Stimulated activated CD8-positive, alpha-beta memory T cell treated with anti-CD3 and anti-CD28 coated beads, Interleukin-12 subunit alpha, Interleukin-12 subunit beta, amount 100 ng/mL, for 1 hour (primary cell): ENCODE measurements around the gene TNRC6B.
"Not testable (repeated sequence)": the region's sequence is repeated elsewhere in the genome, so short reads cannot be mapped to it uniquely, and the experiment has no call there.

Source experiments
- DNase-seq: peaks from one replicate; pipeline ENCODE4 v3.0.0-alpha.2; 2020; ENCODE audit warnings: low read depth

The TNRC6B gene

GRCh38 chr22:40183603-40184002 is 5.9 kb downstream of the TNRC6B start:
- DNase-seq = not testable (repeated sequence)

- DNase-seq = no peak
Measured at GRCh38 chr22:40187389-40187788, 9.7 kb downstream of the TNRC6B start.

- no peak for DNase-seq
Measured at GRCh38 chr22:40189997-40190396, 12.3 kb downstream of the TNRC6B start.

GRCh38 chr22:40190501-40190900 is 12.8 kb downstream of the TNRC6B start:
- no peak for DNase-seq

DNA sequence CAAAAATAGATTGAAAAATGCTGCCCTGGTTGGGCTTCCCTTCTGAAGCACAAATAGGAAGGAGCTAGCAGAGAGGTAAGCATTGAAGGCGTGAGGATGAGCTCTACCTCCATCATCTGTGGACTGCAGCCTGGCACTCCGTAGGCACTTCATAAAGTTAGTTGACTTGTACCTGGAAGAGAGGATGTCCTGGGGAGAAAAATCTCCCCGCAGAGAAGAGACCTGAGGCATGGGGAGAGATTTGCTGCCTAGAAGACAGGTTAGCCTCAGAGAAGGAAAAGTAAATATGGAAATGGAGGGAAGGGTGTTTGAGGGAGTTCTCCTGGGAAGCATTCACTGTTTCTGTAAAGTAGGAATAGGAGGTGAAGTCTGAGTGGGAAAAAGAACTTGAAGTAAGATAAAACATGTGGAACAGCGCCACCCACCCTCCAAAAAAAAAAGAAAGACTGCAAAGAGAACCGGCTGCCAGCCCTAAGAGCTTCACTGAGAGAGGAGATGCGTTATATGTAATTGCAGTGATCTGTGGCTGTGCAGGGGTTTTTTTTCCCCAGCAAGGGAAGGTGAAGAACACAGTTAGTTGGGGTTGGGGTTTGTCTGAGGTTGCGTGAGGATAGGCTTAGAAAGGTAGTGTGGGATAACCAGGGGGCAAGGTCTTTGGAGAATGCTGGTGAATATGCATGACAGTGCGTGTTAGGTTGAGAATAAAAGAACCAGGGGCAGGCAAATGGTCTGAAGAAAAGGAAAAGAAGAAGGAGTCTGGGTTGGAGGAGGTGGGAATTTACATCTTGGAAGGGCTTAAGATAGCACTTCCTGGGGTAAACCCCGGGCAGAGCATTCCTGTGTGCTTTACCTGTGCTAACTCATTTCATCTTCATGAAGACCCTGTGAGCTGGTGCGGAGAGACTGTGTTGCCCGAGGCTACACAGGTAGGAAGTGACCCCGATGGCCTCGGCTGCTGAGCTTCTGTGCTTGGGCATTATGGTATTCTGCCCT is 16.0 kb downstream of the TNRC6B start:
- no peak for DNase-seq

GRCh38 chr22:40194656-40195055 is 16.9 kb downstream of the TNRC6B start:
- no peak for DNase-seq

DNA sequence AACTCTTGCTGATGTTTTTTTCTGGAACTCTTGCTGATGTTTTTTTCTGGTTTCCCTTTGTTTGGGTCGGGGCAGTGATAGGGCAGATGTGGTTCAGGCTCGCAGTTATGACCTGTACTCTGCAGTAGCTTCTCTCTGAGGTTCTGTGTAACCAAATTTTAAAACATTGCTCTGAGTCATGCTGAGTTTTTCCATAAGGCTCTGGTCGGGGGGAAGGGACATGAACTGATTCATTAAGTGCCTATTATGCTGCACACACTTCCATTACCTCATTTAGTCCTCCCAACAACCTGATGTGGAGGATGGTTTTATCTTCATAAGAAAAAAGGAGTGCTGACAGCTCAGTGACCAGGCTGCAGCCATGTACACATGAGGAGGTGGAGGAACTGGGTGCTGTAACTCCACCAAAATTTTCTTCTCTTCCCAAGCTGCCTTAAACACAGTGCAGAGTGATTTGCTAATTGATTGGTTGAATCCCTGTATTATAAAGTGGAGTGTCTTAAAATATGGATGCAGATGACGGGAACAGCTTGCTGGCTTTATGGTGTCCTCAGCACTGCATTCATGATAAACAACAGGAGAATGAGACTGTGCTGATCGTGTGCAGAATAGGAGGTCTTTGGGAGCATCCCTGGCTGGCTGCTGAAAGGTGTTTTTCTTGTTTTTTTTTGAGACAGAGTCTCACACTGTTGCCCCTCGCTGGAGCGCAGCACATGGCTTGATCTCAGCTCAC is 19.1 kb downstream of the TNRC6B start:
- DNase-seq = no peak

DNA sequence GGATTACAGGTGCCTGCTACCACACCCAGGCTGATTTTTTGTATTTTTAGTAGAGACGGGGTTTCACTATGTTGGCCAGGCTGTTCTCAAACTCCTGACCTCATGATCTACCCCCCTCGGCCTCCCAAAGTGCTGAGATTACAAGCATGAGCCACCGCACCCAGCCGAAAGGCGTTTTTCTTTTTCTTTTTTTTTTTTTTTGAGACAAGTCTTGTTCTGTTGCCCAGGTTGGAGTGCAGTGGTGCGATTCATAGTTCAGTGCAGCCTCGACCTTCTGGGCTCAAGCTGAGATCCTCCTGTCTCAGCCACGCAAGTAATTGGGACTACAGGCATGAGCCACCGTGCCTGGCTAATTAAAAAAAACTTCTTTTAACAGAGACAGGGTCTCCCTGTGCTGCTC is 19.7 kb downstream of the TNRC6B start:
- DNase-seq = not testable (repeated sequence)

DNA sequence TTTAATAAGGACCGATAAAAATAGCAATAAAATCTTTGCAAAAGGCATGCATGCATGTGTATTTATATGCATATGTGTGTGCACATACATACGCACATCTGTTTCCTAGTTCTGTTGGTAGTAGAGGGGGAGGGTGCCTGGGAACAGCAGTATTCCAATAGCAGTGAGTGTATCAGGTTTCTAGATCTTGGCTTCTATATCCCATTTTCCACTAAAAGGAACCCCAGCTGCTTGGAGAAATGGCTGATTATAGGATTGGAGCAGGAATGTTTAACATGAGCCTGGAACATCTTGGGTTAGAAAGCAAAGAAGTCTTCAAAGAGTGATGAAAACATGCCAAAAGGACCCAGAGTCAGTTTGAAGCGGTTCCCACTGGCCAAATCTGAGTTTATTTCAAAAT is 21.0 kb downstream of the TNRC6B start:
- DNase-seq = no peak

- DNase-seq = no peak
Measured at GRCh38 chr22:40199223-40199622, 21.5 kb downstream of the TNRC6B start.

DNA sequence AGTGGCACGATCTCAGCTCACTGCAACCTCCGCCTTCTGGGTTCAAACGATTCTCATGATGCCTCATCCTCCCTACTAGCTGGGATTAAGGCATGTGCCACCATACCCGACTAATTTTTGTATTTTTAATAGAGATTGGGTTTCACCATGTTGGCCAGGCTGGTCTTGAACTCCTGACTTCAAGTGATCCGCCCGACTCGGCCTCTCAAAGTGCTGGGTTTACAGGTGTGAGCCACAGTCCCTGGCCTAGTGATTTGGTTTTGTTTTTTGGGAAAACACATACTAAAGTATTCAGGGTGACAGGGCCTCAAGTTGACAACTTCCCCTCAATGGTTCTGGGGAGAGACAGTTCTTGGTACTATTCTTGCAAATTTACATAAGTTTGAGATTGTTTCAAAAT is 22.1 kb downstream of the TNRC6B start:
- DNase-seq = no peak

- DNase-seq = no peak
Measured at GRCh38 chr22:40200795-40201530, 23.2 kb downstream of the TNRC6B start.

GRCh38 chr22:40202225-40202944 is 24.7 kb downstream of the TNRC6B start:
- no peak for DNase-seq

GRCh38 chr22:40203572-40203971 is 25.8 kb downstream of the TNRC6B start:
- no peak for DNase-seq

DNA sequence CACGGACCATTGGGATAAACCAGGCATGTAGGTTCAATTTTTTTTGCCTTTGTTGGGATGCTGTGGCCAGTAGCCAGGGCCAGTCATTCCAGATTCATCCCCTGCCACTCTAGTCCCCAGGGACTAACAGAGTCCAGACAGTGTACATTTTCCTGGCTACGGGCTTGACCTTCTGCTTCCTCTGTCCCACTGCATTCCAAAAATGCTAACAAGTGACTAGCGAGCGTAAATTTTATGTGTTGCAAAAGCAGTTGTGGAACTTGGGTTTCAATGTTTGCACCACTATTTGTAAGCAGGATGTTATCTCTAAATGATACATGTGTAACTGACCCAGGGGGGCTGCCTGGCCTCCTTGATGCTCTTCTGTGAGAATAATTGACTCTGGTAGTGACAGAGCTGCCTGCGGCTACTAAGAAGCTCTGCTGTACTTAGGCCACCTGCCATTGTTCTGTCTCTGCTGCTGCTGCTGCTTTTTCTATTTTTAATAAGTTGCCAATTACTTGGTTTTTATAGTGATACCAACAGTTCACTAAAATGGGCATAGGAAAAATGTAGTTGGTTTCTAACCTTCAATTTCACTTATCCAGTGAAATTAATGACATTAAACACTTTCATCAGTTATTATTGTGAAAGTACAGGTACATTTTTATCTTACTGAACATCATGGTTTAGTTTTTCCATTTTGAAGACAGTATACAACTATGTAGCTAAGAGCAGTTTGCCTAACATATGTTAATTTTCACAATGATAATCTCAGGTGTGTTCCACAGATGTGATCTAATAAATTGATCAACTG is 26.8 kb downstream of the TNRC6B start:
- DNase-seq = no peak

DNA sequence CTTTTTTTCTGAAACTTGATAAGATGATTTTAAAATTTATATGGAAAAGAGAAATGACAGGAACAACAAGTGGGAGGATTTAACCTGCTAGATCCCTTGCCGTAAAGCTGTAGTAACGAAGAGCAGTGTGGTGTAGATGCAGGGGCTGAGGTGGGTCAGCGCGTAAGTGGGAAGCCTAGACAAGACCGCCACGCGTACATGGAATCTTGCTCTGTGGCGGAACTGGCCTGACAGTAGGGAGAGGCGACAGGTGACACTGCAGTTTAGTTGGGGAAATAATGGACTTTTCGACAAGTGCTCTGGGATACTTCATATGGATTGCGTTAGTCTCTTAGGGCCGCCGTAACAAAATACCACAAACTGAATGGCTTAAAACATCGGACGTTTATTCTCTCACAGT is 28.8 kb downstream of the TNRC6B start:
- DNase-seq = no peak

DNA sequence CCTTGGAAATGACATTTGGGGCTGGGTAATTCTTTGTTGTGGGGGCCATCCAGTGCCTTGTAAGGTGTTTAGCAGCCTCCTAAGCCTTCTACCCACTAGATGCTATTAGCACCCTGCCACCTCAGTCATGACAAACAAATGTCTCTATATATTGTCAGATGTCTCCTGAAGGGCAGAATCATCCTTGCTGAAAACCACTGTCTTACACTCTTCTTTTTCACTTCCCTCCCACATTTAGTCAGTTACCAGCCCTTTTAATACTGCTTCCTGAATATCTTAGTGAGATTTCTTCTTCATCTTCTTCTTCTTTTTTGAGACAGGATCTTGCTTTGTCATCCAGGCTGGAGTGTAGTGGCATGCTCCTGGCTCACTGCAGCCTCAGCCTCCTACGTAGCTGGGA is 33.1 kb downstream of the TNRC6B start:
- no peak for DNase-seq

- DNase-seq = no peak
Measured at GRCh38 chr22:40211476-40212054, 33.8 kb downstream of the TNRC6B start.

DNA sequence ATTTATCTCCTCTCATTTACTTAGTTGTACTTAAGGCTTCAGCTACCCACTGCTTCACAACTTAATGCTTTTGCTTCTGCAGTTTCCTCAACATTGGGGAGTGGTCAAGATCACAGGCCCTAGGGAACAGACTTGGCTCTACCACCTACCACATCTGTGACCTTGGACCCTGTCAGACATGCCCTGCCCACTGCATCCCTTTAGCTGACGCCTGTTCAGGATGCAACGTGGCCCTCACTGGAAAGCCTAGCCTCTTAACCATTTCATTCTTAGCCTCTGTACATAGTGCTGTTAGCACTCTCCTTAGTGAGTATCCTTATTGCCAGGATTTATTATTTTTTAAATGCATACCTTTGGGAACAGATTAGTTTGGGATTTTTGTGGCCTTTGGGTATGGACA is 34.4 kb downstream of the TNRC6B start:
- DNase-seq = no peak

GRCh38 chr22:40213478-40213877 is 35.8 kb downstream of the TNRC6B start:
- no peak for DNase-seq

DNA sequence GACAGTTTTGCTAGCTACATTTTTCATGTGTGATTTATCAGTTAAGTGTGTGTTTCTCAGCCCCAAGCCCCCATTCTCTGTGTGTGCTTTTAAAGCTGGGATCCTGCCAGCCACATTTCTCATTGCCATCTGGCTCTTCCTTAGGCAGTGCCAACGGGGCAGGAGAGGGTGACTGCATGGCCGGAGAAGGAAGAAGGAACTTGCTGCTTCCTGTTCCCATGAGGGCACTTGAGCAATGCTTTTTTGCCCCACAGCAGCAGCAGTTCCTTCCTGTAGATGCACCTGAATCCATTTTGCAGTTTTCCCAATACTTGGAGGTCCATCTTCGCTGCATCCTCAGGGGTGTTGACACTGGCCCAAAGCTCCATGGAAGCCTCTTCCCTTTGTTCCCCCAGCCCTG is 37.5 kb downstream of the TNRC6B start:
- no peak for DNase-seq
